ENCODE data around the gene STT3A. TPM values are rescaled to one million over a fixed set of nuclear protein-coding genes. Genes with fewer than 3 reads are reported as not detected.

The STT3A gene
- total RNA-seq, 1 donor from 2014 or later: 202 TPM

GRCh38 chr11:125554038-125554437, 38.6 kb upstream of the STT3A start:
- peaks cover 2% of the 10 kb centered on the region for H3K27me3 Mint-ChIP-seq (ENCODE audit: unreplicated experiment)
- no peak for DNase-seq (ENCODE audit: low spot score)
- no peak overlapping the region for H3K4me3 Mint-ChIP-seq (ENCODE audit: unreplicated experiment)
- TF ChIP-seq CTCF (IDR thresholded peaks at IDR 0.05; ENCODE audit: unreplicated experiment): no peak
- peaks cover 24% of the 10 kb centered on the region for H3K36me3 Mint-ChIP-seq (ENCODE audit: low read depth, unreplicated experiment)
- peaks cover 19% of the 10 kb centered on the region for H3K9me3 Mint-ChIP-seq (ENCODE audit: unreplicated experiment)
- no peaks in the 10 kb centered on the region for H3K4me1 Mint-ChIP-seq (ENCODE audit: unreplicated experiment)
- no peak overlapping the region for H3K27ac Mint-ChIP-seq (ENCODE audit: unreplicated experiment)

GRCh38 chr11:125559888-125560287, 32.8 kb upstream of the STT3A start:
- Mint-ChIP-seq H3K36me3 (ENCODE audit: low read depth, unreplicated experiment) (peaks cover 4% of the 10 kb centered on the region), H3K27me3 (ENCODE audit: unreplicated experiment) (no peaks in the 10 kb centered on the region)

GRCh38 chr11:125561924-125562323, 30.7 kb upstream of the STT3A start:
- TF ChIP-seq CTCF (IDR thresholded peaks at IDR 0.05; ENCODE audit: unreplicated experiment): no peak
- H3K9me3 Mint-ChIP-seq (ENCODE audit: unreplicated experiment): no peaks in the 10 kb centered on the region

More at GRCh38 chr11:125559888-125560287, 32.8 kb upstream of the STT3A start:
- H3K4me3 Mint-ChIP-seq (ENCODE audit: unreplicated experiment): no peak overlapping the region
- H3K27ac Mint-ChIP-seq (ENCODE audit: unreplicated experiment): no peak overlapping the region
- peaks cover 4% of the 10 kb centered on the region for H3K9me3 Mint-ChIP-seq (ENCODE audit: unreplicated experiment)
- no peak for TF ChIP-seq CTCF (IDR thresholded peaks at IDR 0.05; ENCODE audit: unreplicated experiment)
- no peaks in the 10 kb centered on the region for H3K4me1 Mint-ChIP-seq (ENCODE audit: unreplicated experiment)
- no peak for DNase-seq (ENCODE audit: low spot score)

GRCh38 chr11:125562430-125562829, 30.2 kb upstream of the STT3A start:
- DNase-seq (ENCODE audit: low spot score): no peak
- TF ChIP-seq CTCF (IDR thresholded peaks at IDR 0.05; ENCODE audit: unreplicated experiment): no peak
- no peaks in the 10 kb centered on the region for H3K27me3 Mint-ChIP-seq (ENCODE audit: unreplicated experiment)
- H3K36me3 Mint-ChIP-seq (ENCODE audit: low read depth, unreplicated experiment): no peaks in the 10 kb centered on the region
- H3K9me3 Mint-ChIP-seq (ENCODE audit: unreplicated experiment): no peaks in the 10 kb centered on the region
- H3K27ac Mint-ChIP-seq (ENCODE audit: unreplicated experiment): no peak overlapping the region
- no peaks in the 10 kb centered on the region for H3K4me1 Mint-ChIP-seq (ENCODE audit: unreplicated experiment)
- no peak overlapping the region for H3K4me3 Mint-ChIP-seq (ENCODE audit: unreplicated experiment)

More at GRCh38 chr11:125561924-125562323, 30.7 kb upstream of the STT3A start:
- DNase-seq (ENCODE audit: low spot score): no peak
- no peaks in the 10 kb centered on the region for H3K36me3 Mint-ChIP-seq (ENCODE audit: low read depth, unreplicated experiment)
- H3K4me1 Mint-ChIP-seq (ENCODE audit: unreplicated experiment): no peaks in the 10 kb centered on the region
- H3K27me3 Mint-ChIP-seq (ENCODE audit: unreplicated experiment): no peaks in the 10 kb centered on the region
- H3K4me3 Mint-ChIP-seq (ENCODE audit: unreplicated experiment): no peak overlapping the region
- H3K27ac Mint-ChIP-seq (ENCODE audit: unreplicated experiment): no peak overlapping the region

- TF ChIP-seq CTCF (IDR thresholded peaks at IDR 0.05; ENCODE audit: unreplicated experiment): no peak
- Mint-ChIP-seq H3K36me3 (ENCODE audit: low read depth, unreplicated experiment) (no peaks in the 10 kb centered on the region), H3K9me3 (ENCODE audit: unreplicated experiment) (no peaks in the 10 kb centered on the region), H3K27ac (ENCODE audit: unreplicated experiment) (no peak overlapping the region), H3K27me3 (ENCODE audit: unreplicated experiment) (peaks cover 2% of the 10 kb centered on the region), H3K4me3 (ENCODE audit: unreplicated experiment) (no peak overlapping the region), H3K4me1 (ENCODE audit: unreplicated experiment) (peaks cover 2% of the 10 kb centered on the region)
- DNase-seq (ENCODE audit: low spot score): no peak
Observed at GRCh38 chr11:125564357-125564756, 28.3 kb upstream of the STT3A start.
